NOMO-1 treated with dmso at 0.1 percent for 144 hours (cell line): Measurements from ENCODE around the gene GEMIN7.
A peak's percentile ranks its signal among the peaks of the same experiment; 100 is the strongest.

Experiments used
- DNase-seq: peaks from one replicate; lab custom pipeline; 2025; ENCODE audit not compliant: unreplicated experiment; lab: John Stamatoyannopoulos, UW

The GEMIN7 gene, protein sequence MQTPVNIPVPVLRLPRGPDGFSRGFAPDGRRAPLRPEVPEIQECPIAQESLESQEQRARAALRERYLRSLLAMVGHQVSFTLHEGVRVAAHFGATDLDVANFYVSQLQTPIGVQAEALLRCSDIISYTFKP

DNA sequence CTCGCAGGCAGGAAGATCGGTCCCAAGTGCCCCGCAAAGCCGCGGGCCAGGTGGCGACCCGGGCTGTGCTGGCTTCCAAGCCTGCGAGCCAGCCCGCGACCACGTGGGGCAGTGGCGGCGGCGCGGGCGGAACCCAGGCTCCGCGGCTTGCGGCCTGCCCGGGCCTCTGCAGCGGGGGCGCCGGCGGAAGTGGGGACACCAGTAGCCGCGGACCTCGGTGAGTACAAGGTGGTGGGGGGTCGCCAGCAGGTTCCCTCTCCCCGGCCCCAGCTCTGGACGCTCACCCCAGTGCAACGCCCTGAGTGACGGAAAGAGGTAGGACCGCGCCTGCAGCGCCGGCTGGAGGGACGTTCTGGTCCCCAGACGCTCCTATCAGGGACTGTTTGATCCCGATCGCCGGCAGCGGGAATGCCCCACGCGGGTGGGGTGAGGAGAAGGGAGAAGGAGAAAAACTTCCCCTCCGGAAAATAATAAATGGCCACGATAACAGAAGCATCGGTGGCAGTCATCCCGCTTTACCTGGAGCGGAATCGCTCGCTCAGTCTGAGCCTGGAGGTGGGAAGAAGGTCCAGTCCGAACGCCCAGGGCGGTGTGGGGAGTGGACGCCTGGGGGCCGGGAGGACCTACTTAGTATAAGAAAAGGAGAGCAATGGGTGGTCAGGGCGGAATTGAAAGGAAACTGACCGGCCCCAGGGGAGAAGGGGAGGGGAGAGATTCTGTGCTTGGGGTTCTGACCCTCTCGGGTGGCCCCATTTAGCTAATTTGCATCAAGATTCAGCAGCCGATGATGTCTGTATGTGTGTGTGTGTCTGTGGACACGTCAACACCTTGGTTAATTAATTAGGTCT, at the start of gene GEMIN7:
GEMIN7 (plus strand) TSS at position 198 of the 848 bp plus-strand sequence. CDS start 10,855 bp downstream, outside the sequence.
- DNase-seq = peak; percentile 50

DNA sequence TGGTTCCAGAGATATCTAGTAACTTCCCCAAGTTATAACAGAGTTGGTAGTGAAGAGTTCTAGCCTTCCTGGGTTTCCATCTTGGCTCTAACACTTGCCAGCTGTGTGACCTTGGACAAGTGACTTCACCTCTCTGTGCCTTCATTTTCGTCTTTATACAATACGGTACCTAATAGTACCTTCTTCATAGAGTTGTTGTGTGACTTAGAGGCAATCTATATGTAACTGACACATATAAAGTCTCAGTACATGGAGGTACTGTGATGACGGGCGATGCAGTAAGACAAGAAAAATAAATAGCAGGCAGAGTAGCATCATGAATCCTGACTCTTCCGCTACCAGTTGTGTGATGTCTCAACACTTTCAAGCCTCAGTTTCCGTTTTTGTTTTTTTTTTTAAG, 48.2 kb upstream of the GEMIN7 start:
- no peak for DNase-seq

DNA sequence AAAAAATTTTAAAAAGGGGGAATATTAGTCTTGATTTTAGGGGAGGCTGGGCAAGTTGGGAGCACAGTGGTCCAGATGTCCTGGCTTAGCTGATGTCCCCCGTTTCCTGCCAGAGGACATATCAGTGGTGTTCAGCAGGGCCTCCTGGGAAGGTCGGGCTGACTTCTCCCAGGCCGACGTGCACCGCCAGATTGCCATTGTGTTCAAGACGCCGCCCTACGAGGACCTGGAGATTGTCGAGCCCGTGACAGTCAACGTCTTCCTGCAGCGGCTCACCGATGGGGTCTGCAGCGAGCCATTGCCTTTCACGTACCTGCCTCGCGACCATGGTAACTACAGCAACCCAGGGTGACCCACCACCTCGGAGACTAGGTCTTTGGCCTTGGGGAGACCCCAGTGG, 46.6 kb upstream of the GEMIN7 start:
- no peak for DNase-seq

DNA sequence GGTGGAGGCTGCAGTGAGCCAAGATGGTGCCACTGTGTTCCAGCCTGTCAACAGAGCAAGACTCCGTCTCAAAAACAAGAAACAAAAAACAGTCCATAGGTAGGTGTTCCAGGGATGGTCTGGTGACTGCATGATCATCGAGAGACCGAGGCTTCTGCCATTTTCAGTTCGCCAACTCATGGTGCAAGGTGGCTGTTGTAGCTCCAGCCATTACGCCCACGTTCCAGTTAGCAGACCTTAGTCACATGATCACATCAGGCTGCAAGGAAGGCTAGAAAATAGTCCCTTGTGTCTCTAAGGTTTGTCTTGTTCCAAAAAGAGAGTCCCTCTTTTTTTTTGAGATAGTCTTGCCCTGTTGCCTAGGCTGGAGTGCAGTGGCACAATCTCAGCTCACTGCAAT, 43.3 kb upstream of the GEMIN7 start:
- DNase-seq = no peak

DNA sequence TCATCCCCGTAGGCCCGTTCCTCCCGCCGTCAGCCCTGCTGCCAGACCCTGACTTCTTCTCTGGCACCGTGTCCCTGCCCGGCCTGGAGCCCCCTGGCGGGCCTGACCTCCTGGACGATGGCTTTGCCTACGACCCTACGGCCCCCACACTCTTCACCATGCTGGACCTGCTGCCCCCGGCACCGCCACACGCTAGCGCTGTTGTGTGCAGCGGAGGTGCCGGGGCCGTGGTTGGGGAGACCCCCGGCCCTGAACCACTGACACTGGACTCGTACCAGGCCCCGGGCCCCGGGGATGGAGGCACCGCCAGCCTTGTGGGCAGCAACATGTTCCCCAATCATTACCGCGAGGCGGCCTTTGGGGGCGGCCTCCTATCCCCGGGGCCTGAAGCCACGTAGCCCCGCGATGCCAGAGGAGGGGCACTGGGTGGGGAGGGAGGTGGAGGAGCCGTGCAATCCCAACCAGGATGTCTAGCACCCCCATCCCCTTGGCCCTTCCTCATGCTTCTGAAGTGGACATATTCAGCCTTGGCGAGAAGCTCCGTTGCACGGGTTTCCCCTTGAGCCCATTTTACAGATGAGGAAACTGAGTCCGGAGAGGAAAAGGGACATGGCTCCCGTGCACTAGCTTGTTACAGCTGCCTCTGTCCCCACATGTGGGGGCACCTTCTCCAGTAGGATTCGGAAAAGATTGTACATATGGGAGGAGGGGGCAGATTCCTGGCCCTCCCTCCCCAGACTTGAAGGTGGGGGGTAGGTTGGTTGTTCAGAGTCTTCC, 41.5 kb upstream of the GEMIN7 start:
- no peak for DNase-seq

DNA sequence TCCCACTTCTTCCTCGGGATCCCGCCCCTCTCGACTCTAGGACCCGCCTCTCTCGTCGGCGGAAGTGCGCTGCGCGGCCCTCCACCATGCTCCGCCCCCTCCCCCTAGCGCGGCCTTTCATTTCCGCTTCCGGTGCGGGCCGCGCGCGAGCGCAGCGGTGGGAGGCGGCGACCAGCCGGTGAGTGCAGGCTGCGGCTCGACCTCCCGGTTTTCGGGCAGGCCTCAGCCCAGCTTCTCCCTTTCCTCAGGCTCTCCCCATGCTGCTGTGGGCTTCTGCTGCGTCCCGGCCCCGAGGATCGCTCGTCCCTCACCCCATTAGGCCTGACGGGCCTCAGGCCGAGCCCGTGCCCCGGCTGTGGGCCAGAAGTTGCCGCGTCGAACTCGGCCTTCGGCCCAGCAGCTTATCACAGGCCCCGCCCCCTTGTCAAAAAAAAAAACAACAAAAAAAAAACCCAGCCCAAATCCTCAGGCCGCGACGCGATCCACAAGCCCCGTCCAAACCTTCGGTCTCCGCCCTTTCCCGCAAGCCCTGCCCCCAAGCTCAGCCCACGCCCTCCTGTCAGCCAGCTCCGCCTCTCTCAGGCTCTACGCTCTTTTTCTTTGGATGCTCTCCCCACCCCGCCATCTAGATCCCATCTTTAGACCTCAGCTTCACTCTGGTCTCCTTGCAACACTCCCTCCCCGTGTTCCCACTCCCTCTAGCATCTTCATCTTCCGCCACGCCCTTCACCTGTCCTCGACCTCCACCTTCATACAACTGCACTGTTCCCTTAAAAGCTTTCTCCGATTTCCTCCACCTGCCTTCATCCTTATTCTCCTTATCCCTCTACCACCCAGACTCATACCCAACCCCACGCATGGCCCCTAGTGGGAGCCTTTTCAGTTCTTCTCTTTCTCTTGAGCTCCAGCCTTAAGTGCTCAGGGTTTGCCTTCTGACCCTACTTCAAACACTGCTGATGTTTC, 39.8 kb upstream of the GEMIN7 start, which contains the start of gene CLASRP:
CLASRP (plus strand) TSS at position 115 of the 963 bp plus-strand sequence. CDS start 1,168 bp downstream, outside the sequence.
- peak; percentile 83 for DNase-seq

DNA sequence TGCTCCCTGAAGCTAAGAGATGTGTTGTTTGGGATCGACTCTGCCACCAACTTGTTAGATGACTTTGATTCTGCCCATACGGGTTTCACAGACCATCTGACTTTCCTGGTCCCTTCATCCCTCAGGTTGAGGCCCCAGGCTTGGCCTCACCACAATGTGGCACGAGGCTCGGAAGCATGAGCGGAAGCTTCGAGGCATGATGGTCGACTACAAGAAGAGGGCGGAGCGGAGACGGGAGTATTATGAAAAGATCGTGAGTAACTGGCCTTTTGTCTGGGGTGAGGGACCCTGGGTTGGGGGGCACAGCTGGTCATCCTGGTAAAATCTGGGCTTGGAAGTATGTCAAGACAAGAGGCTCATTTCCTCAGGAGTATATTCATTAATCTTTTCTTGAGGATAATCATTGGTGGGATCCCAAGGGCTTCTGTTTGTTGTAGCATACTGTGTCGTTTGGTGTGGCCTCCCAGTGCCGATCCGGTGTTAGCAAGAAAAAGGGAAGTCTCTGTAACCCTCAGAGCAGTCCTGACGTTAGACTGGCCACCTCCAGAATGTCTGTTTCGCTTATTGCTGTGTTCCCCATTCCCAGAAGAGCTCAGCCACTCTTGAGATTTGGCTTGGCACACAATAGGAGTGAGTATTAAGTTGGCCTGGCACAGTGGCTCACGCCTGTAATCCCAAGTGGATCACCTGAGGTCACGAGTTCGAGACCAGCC, 38.8 kb upstream of the GEMIN7 start:
- peak; percentile 48 for DNase-seq

DNA sequence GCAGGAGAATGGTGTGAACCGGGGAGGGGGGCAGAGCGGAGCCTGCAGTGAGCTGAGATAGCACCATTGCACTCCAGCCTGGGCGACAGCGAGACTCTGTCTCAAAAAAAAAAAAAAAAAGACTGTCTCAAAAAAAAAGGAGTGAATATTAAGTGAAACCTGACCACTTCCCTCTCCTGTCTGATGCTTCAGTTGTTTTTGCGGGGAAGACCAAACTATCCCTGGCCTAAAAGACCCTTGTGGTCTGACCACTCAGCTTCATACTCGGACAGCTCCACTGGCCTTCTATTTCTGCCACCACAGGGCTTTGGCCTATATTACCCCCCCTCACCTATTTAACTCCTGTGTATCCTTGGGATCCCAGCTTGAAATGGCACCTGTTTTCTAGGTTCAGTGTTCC, 37.9 kb upstream of the GEMIN7 start:
- DNase-seq = no peak

DNA sequence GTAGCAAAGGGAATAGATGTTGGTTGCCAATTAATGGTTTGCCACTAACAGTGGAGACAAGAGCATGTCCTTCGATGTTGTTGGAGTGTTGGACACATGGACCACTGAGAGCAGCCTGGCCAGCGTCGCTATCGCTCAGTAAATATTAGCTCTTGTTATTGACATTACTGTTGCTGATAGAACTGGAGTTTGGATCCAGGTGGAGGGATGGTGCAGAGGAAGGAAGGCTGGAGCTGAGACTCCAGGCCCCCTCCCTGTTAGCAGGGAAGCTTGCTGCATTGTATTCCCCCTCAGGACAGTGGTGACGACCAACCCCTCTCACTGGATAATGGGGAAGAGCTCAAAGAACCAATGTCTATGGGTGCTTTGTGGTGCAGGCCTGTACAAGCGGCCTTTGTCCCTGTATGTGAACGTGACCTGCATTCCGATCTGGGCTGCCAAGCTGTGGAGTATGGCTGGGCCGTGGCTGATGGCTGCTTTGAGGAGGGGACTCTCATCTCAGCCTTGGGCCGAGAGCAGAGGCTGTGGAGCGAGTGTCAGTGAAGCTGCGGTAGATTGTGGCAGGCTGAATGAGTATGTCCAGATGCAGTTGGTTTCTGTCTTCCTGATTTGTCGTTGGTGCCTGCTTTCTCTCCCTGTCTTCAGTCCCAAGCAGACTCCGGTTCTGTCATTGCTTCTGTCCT, 33.2 kb upstream of the GEMIN7 start:
- no peak for DNase-seq

DNA sequence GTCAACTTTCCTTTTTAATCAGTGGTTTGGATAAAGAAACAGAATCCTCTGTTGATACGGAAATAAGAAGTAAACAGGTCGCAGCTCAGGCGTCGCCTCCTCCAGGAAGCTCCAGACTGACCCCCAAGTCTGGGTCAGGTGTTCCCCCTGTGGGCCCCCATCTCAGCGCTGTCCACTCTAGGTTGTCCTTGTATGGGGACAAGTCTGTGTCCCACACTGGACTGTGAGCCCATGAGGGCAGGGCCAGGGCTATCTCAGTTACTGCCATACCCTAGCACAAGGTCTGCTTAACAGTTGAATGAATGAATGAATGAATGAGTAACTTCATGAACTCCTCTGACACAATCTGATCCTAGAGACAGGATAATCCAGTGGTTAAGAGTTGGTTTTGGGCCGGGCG, 32.7 kb upstream of the GEMIN7 start:
- DNase-seq = no peak

DNA sequence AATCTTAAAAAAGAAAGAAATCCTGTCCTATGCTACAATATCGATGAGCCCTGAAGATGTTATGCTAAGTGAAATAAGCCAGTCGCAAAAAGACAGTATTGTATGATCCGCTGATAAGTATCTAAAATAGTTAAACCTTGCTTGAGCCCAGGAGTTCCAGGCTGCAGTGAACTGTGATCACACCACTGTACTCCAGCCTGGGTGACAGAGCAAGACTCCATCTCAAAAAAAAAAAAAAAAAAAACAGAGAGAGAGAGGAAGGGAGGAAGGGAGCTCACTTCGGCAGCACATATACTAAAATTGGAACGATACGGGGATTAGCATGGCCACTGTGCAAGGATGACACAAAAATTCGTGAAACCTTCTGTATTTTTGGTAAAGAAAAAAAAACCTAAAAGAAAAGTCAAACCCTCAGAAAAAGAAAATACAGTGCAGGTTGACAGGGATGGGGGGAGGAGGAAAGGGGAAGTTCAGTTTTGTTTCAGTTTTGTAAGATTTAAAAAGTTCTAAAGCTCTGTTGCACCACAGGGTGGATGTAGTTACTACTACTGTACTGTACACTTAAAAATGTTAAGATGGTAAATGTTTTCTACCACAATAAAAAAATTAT, 31.8 kb upstream of the GEMIN7 start:
- DNase-seq = peak; percentile 70

DNA sequence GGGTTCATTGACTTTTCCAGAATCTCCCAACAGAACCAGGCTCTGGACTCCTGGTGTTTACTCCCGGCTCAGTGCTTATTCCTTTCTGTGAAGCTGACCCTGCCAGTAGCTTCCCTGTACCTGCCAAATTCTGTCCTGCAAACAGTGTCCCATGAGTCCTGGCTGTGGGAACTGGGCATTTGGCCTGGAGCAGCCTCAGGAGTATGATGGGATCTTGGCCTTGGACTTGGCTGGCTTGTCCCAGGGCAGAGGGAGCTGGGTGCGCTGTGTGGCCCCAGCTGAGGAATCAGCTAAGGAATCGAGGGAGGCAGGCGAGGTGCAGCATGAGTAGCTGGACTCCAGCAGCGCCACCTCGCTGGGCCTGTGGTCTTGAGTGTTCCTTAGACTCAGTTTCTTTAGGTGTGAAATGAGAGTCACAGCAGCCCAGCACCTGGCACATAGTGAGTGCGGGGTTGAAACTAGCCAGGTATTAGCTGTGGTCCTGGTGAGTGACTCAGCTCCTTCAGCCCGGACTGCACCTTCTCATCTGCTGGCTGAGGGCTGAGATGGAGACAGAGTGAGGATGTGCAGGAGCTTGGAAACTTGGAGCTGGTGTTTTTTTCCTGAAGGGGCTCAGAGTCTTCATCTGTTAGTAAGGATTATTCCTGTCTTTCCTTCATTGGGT, 29.9 kb upstream of the GEMIN7 start:
- no peak for DNase-seq

DNA sequence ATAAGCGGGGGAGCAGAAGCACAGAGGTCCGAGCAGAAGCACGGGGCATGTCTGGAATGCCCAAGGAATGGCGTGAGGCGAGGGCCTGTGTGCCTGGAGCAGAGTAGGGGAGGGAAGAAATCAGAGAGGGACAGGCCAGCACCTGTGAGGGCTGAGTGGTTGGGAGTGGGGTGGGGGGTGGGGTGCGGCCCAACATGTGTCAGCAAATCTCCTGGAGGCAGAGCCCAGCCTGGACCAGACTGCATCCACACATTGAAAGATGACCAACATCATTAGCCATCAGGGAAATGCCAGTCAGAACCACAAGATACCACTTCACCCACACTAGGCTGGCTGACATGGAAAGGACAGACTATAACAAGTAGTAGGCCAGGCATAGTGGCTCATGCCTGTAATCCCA, 29.0 kb upstream of the GEMIN7 start:
- DNase-seq = no peak

DNA sequence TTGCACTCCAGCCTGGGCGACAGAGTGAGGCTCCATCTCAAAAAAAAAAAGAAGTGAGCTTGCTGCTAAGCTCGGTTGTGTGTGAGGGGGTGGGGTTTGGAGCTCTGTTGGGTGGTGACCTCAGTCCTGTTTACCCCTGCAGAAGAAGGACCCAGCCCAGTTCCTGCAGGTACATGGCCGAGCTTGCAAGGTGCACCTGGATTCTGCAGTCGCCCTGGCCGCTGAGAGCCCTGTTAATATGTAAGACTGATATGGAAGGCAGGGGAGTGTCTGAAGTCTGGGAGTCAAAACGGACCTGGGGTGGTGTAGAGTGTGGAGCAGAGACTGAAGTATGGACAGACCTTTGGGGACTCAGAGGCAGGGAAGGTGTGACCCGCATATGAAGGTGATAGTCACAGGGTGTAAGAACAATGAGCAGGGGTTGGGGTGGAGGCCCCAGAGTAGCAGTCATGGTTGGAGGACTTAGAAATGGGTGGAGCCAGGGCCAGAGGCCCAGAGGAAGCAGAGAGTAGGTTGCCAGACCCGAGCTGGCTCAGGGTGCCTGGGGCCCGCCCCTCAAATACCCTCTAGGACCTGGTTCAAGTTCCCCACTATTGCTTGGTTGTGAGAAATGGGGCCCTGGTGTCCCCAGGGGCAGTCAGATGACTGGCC, 27.0 kb upstream of the GEMIN7 start:
- no peak for DNase-seq

DNA sequence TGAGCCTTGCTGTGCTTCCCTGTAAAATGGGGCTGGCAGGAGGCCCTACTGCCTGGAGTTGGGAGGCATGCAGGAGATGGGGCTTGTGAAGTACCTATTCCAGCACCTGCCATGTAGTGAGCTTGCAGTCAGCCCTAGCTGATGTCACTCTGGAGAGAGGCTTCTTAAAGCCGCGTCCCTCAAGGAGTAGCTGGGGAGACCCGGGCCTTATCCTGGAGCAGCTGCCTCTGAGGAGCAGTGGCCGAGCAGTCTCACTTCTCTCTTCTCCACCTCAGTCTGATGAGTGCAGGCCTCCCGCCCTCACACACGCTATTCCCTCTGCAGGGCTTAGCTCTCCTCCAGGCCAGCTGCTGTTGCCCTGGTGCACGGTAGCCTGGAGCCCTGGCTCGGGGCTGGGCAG, 22.2 kb upstream of the GEMIN7 start:
- DNase-seq = no peak

DNA sequence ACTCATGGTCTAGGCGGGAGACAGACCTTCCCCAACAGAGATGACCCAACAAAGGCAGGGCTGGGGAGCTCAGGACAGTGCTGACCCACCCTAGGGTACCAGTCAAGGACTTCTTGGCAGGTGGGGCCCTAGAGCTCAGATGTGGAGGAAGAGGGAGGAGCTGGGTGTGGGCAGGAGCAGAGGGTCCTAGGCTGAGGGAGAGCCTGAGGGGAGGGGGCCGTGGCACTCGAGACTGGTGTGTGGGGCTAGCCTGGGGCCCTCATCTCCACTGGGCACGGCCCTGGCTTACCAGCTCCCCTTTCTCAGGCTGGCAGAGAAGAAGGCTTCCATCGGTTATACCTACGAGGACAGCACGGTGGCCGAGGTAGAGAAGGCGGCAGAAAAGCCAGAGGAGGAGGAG, 21.6 kb upstream of the GEMIN7 start:
- no peak for DNase-seq

DNA sequence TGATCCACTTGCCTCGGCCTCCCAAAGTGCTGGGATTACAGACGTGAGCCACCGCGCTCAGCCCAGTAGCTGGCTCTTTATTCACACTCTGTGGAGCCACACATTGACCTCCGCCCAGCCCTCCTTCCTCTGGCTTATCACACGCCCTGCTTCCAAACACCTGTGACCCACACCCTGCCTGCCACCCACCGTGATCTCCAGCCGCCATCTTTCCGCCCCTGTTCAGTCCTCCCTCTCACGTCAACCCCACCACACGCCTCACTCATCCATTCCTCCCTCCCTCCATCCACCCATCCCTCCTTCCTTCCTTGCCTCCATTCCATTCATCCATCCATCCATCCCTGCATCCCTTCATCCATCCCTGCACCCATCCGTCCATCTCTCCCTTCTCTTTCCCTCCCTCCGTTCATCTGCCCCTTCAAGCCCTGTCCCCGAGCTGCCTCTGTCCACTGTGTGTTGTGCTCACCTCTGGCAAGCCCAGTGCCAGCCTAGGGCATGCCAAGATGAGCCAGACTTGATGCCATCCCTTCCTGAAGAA, 20.4 kb upstream of the GEMIN7 start:
- no peak for DNase-seq
